ENCODE measurements around the gene OR51B2.
A peak's percentile ranks its signal among the peaks of the same experiment; 100 is the strongest.

OR51B2 gene

GRCh38 chr11:5280582-5281102 lies 43.5 kb downstream of the OR51B2 start:
- DNase-seq, result peak; percentile 98

GRCh38 chr11:5279471-5280090 lies 44.5 kb downstream of the OR51B2 start:
- DNase-seq, result no peak

- no peak for DNase-seq
Observed at GRCh38 chr11:5277807-5278382, 46.2 kb downstream of the OR51B2 start.

- DNase-seq, result no peak
Observed at GRCh38 chr11:5276697-5277096, 47.4 kb downstream of the OR51B2 start.

- no peak for DNase-seq
Observed at GRCh38 chr11:5275369-5276110, 48.6 kb downstream of the OR51B2 start.

- no peak for DNase-seq
Observed at GRCh38 chr11:5274395-5274794, 49.7 kb downstream of the OR51B2 start.

Data from MV-4-11 (cell line).